ENCODE results near the gene AFM. TPM values are rescaled to one million over a fixed set of nuclear protein-coding genes. Genes with fewer than 3 reads are reported as not detected.

Gene AFM
- total RNA-seq, 1 experiment from 2014 or later, result not detected

GRCh38 chr4:73448448-73449203, 32.9 kb upstream of the AFM start:
- no peak for DNase-seq (ENCODE audit: low read depth)

GRCh38 chr4:73450398-73451004, 31.0 kb upstream of the AFM start:
- peak; percentile 89 for DNase-seq (ENCODE audit: low read depth)

GRCh38 chr4:73451404-73451803, 30.1 kb upstream of the AFM start:
- DNase-seq (ENCODE audit: low read depth), result no peak

GRCh38 chr4:73451981-73452747, 29.4 kb upstream of the AFM start:
- no peak for DNase-seq (ENCODE audit: low read depth)

- no peak for DNase-seq (ENCODE audit: low read depth)
Observed at GRCh38 chr4:73452953-73453700, 28.4 kb upstream of the AFM start.

GRCh38 chr4:73453701-73454005, 27.9 kb upstream of the AFM start:
- no peak for DNase-seq (ENCODE audit: low read depth)

- DNase-seq (ENCODE audit: low read depth), result no peak
Observed at GRCh38 chr4:73454920-73455319, 26.6 kb upstream of the AFM start.

- no peak for DNase-seq (ENCODE audit: low read depth)
Observed at GRCh38 chr4:73456177-73457022, 25.1 kb upstream of the AFM start.

- no peak for DNase-seq (ENCODE audit: low read depth)
Observed at GRCh38 chr4:73458184-73459047, 23.1 kb upstream of the AFM start.

GRCh38 chr4:73459048-73459421, 22.5 kb upstream of the AFM start:
- no peak for DNase-seq (ENCODE audit: low read depth)

- DNase-seq (ENCODE audit: low read depth), result no peak
Observed at GRCh38 chr4:73460913-73461522, 20.5 kb upstream of the AFM start.

- no peak for DNase-seq (ENCODE audit: low read depth)
Observed at GRCh38 chr4:73468170-73468569, 13.4 kb upstream of the AFM start.

GRCh38 chr4:73470728-73471127, 10.8 kb upstream of the AFM start:
- no peak for DNase-seq (ENCODE audit: low read depth)

GRCh38 chr4:73477176-73477575, 4.4 kb upstream of the AFM start:
- DNase-seq (ENCODE audit: low read depth), result no peak

- DNase-seq (ENCODE audit: low read depth), result no peak
Observed at GRCh38 chr4:73479323-73479722, 2.2 kb upstream of the AFM start.

- no peak for DNase-seq (ENCODE audit: low read depth)
Observed at GRCh38 chr4:73485085-73485484, 3.5 kb downstream of the AFM start.

GRCh38 chr4:73485596-73485995, 4.1 kb downstream of the AFM start:
- no peak for DNase-seq (ENCODE audit: low read depth)

GRCh38 chr4:73486497-73486896, 5.0 kb downstream of the AFM start:
- DNase-seq (ENCODE audit: low read depth), result no peak

GRCh38 chr4:73487233-73487632, 5.7 kb downstream of the AFM start:
- no peak for DNase-seq (ENCODE audit: low read depth)
